Mammary epithelial cell (primary cell): ENCODE data around the gene PDPN.

Experiments used
- CTCF ChIP-seq, 2 donors: IDR thresholded peaks in 1 of 2; conservative IDR thresholded peaks in 1 of 2; 2 replicates each; pipeline ENCODE4 v1.5.1; 2011 to 2012; ENCODE audit warnings: inconsistent platforms in 2 of 2, low read length in 2 of 2, mild to moderate bottlenecking in 2 of 2, control low read depth in 1 of 2, low read depth in 1 of 2; ENCODE audit not compliant: insufficient read depth in 1 of 2; ENCODE audit errors: extremely low read depth in 1 of 2
- EZH2 ChIP-seq: IDR thresholded peaks from 2 replicates; pipeline ENCODE4 v1.6.1; 2012; ENCODE audit warnings: low read length, inconsistent platforms, borderline replicate concordance

DNA sequence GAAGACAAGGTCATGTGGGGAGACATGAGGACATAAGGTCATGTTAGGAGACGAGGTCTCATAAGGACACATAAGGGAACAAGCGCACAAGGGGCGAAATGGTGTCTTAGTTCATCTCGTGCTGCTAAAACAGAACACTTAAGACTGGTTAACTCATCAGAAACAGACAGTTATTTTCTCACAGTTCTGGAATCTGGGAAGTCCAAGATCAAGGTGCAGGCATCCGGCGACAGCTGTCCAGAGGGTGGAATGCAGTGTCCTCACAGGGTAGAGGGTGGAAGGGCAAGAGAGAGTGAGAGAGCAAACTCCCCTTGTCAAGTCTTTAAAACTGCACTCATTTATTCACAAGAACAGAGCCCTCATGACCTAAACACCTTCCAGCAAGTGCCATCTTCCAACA lies 34.6 kb upstream of the PDPN start:
- TF ChIP-seq CTCF (conservative IDR thresholded peaks at IDR 0.05 in 1 of 2, IDR thresholded peaks at IDR 0.05 in 1 of 2; ENCODE audit: extremely low read depth in 1 of 2, insufficient read depth in 1 of 2, low read depth in 1 of 2, low read length in 2 of 2) = no peak
- no peak for TF ChIP-seq EZH2
